GM12864 (cell line): ENCODE results near the gene MVB12B.

ENCODE experiments used
- DNase-seq: peaks from one replicate; pipeline ENCODE4 v3.0.0-alpha.2; 2011; ENCODE audit warnings: low read depth
- H3K4me3 ChIP-seq: 2 replicates; pipeline ENCODE4 v1.5.1; 2011; ENCODE audit warnings: mild to moderate bottlenecking, low read depth, low read length, control low read depth
- TF ChIP-seq, protein P1 (sequence below): IDR thresholded peaks from 2 replicates; pipeline ENCODE4 v1.5.1; 2011; ENCODE audit warnings: low read depth, mild to moderate bottlenecking, moderate library complexity, low read length, control low read depth, inconsistent platforms; ENCODE audit errors: missing control alignments

Gene MVB12B

GRCh38 chr9:126347911-126348760, 21.5 kb downstream of the MVB12B start:
- no peak for DNase-seq
- H3K4me3 ChIP-seq: no peak overlapping the region
- TF ChIP-seq, protein P1, sequence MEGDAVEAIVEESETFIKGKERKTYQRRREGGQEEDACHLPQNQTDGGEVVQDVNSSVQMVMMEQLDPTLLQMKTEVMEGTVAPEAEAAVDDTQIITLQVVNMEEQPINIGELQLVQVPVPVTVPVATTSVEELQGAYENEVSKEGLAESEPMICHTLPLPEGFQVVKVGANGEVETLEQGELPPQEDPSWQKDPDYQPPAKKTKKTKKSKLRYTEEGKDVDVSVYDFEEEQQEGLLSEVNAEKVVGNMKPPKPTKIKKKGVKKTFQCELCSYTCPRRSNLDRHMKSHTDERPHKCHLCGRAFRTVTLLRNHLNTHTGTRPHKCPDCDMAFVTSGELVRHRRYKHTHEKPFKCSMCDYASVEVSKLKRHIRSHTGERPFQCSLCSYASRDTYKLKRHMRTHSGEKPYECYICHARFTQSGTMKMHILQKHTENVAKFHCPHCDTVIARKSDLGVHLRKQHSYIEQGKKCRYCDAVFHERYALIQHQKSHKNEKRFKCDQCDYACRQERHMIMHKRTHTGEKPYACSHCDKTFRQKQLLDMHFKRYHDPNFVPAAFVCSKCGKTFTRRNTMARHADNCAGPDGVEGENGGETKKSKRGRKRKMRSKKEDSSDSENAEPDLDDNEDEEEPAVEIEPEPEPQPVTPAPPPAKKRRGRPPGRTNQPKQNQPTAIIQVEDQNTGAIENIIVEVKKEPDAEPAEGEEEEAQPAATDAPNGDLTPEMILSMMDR: no peak

GRCh38 chr9:126348911-126349550, 22.4 kb downstream of the MVB12B start:
- no peak for DNase-seq
- TF ChIP-seq, protein P1: no peak

DNA sequence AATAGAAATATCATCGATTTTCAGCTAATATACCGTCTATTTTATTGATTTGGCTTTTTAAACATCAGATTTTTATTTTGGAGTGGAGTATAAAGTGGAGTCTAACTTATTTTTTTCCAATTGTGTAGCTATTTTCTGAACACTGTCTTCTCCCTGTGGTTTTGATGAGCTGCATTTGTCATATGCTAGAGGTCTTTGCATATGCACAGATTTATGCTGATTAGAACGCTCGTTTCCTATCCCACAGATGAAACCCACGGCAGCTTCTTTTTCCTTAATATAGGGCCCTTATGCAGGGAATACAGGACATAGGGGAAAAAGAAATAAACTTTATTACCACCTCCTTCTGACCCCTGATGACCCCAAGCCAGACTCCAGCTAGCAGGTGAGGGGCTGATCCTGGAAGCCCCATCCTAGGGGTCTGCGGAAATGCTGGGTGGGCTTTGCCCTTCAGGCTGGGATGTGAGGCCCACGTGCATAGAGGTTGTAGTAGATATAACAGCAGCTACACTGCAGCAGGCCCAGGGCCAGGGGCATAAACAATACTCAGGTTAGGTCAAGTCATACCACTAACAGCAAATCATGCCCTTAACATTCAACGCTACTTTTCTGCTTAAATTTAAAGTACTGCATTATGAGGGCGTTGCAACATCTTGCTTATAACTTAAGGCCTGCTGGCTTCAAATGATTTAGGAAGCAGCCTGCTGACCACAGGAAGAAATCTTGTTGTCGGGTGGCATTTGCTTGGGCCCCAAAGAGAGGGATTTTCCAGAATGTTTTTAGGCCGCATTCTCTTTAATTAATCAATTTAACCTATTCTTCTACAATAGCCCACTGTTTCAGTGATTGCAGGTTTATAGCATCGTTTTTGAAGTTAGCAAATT, 28.5 kb downstream of the MVB12B start:
- TF ChIP-seq, protein P1: no peak

More at GRCh38 chr9:126348911-126349550, 22.4 kb downstream of the MVB12B start:
- no peak overlapping the region for H3K4me3 ChIP-seq

GRCh38 chr9:126357074-126357473, 30.4 kb downstream of the MVB12B start:
- no peak for DNase-seq
- no peak overlapping the region for H3K4me3 ChIP-seq
- TF ChIP-seq, protein P1: no peak

More for the DNA sequence above, 28.5 kb downstream of the MVB12B start:
- DNase-seq: no peak
- H3K4me3 ChIP-seq: no peak overlapping the region

GRCh38 chr9:126360073-126360472, 33.4 kb downstream of the MVB12B start:
- DNase-seq: no peak
- no peak overlapping the region for H3K4me3 ChIP-seq
- TF ChIP-seq, protein P1: no peak

DNA sequence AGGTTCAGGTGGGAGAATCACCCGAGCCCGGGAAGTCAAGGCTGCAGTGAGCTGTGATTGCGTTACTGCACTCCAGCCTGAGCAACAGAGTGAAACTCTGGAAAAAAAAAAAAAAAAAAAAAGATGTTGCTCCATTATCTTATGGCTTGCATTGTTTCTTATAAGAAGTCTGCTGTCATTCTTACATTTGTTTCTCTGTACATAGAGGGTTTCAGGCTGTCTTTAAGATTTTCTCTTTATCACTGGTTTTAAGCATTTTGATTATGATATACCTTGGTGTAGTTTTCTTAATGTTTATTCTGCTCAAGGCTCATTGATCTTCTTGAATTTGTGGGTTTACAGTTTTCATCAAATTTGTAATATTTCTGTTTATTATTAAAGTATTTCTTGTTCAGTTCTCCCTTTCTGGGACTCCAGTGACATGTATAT, 35.2 kb downstream of the MVB12B start:
- TF ChIP-seq, protein P1: no peak
- H3K4me3 ChIP-seq: no peak overlapping the region
- no peak for DNase-seq
